Erythroblast (primary cell): Measurements from ENCODE around the gene BMP8A.
"Not testable (repeated sequence)": the region's sequence is repeated elsewhere in the genome, so short reads cannot be mapped to it uniquely, and the experiment has no call there.

ENCODE experiments used
- GATA1 ChIP-seq: IDR thresholded peaks from 2 replicates; pipeline ENCODE4 v1.6.1; 2011; ENCODE audit warnings: low read depth, mild to moderate bottlenecking, control low read depth, low read length, moderate library complexity
- POLR2A ChIP-seq: IDR thresholded peaks from 2 replicates; pipeline ENCODE4 v1.6.1; 2011; ENCODE audit warnings: mild to moderate bottlenecking, low read length

DNA sequence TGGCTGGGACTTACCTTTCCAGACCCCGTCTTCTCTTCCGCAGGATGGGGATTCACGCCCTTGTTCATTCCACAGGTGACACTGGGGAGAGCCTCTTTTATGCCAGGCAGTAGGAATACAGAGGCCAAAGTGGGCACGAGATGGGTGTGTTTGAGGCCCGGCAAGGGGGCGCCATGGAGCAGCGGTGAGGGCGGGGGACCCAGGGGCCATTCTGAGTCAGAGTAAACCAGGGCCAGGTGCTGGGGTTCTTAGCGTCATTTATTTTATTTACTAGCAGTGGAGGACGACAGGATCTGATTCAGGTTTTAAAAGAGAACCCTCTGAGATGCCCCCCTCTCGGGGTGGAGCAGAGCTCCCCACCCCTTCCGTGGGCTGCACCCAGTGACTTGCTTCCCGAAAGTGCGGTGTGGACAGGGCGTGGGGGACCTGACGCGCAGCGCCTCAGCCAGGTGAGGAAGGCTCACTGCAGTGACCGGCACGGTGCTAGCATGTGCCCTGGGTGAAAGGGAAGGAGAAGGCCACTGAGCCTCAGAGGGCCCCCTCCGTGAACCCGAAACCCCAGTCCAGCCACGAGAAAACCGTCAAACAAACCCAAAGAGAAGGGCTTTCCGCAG is 20.9 kb downstream of the BMP8A start:
- not testable (repeated sequence) for TF ChIP-seq POLR2A, GATA1
